Caco-2 (cell line): ENCODE results near the gene C22orf23. TPM values are rescaled to one million over a fixed set of nuclear protein-coding genes. Genes with fewer than 3 reads are reported as not detected.
"Not testable (repeated sequence)": the region's sequence is repeated elsewhere in the genome, so short reads cannot be mapped to it uniquely, and the experiment has no call there.

Experiments used
- BruUV-seq: library from RNA; stranded (reverse); fragments of 400-500 nt; replicated peaks from 2 replicates; lab custom pipeline; 2021; lab: Mats Ljungman, UMichigan
- CTCF ChIA-PET: fragments of 300-600 bp; sonication (Branson Sonifier 250); formaldehyde crosslinking; loops from one replicate; lab custom pipeline; 2022; ENCODE audit warnings: antibody characterized with exemption; lab: Charles Lee
- POLR2A ChIA-PET: fragments of 300-600 bp; sonication (Branson Sonifier 250); formaldehyde crosslinking; loops from one replicate; lab custom pipeline; 2022; ENCODE audit warnings: antibody characterized with exemption; lab: Charles Lee
- DNase-seq, 2 experiments: peaks; one replicate each; pipeline versions ENCODE4 v3.0.0 to v3.0.0-alpha.2; 2020 to 2022
- H3K27me3 ChIP-seq: replicated peaks from 2 replicates; pipeline ENCODE4 v1.6.0; 2011; ENCODE audit warnings: low read length; ENCODE audit not compliant: control insufficient read depth, insufficient read depth
- H3K36me3 ChIP-seq: 2 replicates; pipeline ENCODE4 v1.5.1; 2011; ENCODE audit warnings: low read length; ENCODE audit not compliant: control insufficient read depth, insufficient read depth
- H3K4me1 ChIP-seq: fragments of 250-450 bp; sonication (Bioruptor Pico); 2 replicates; pipeline ENCODE4 v1.5.1; 2020; ENCODE audit warnings: mild to moderate bottlenecking
- H3K4me3 ChIP-seq: 2 replicates; pipeline ENCODE4 v1.5.1; 2011; ENCODE audit warnings: low read depth, mild to moderate bottlenecking, control low read depth, low read length
- H3K9me3 ChIP-seq: fragments of 250-450 bp; sonication (Bioruptor Pico); 2 replicates; pipeline ENCODE4 v1.5.1; 2020; ENCODE audit warnings: mild to moderate bottlenecking, moderate library complexity
- H3K27ac Mint-ChIP-seq: one replicate; pipeline ENCODE4 v1.8.0; 2022; ENCODE audit warnings: mixed read lengths; ENCODE audit not compliant: unreplicated experiment
- H3K27me3 Mint-ChIP-seq: one replicate; pipeline ENCODE4 v1.8.0; 2022; ENCODE audit warnings: mixed read lengths; ENCODE audit not compliant: insufficient read depth, unreplicated experiment
- H3K36me3 Mint-ChIP-seq: one replicate; pipeline ENCODE4 v1.8.0; 2022; ENCODE audit warnings: mild to moderate bottlenecking, mixed read lengths; ENCODE audit not compliant: insufficient read depth, unreplicated experiment
- H3K4me1 Mint-ChIP-seq: one replicate; pipeline ENCODE4 v1.8.0; 2022; ENCODE audit warnings: low read depth, mixed read lengths; ENCODE audit not compliant: unreplicated experiment
- H3K4me3 Mint-ChIP-seq: one replicate; pipeline ENCODE4 v1.8.0; 2022; ENCODE audit warnings: mild to moderate bottlenecking, moderate library complexity, mixed read lengths; ENCODE audit not compliant: unreplicated experiment
- H3K9me3 Mint-ChIP-seq: one replicate; pipeline ENCODE4 v1.8.0; 2022; ENCODE audit warnings: mixed read lengths; ENCODE audit not compliant: unreplicated experiment
- intact Hi-C: fragments of 100-400 bp; cut with micrococcal nuclease; formaldehyde crosslinking; loops from one replicate; pipeline ENCODE4 v1.10.0; 2022; ENCODE audit not compliant: unreplicated experiment
- total RNA-seq: library from RNA; stranded (reverse); gene quantifications from 2 replicates; pipeline ENCODE4 v1.2.3, GENCODE V29; 2022
- TF ChIP-seq, protein P1 (sequence below), 2 experiments: fragments of 200-600 bp in 1 of 2; IDR thresholded peaks; 1 replicate in 1 of 2; 2 replicates in 1 of 2; pipeline versions ENCODE4 v1.5.1 to v1.8.0; 2011 to 2022; ENCODE audit warnings: antibody characterized with exemption in 1 of 2, control low read depth in 1 of 2, inconsistent platforms in 1 of 2, low read depth in 1 of 2, low read length in 1 of 2, mild to moderate bottlenecking in 1 of 2, moderate library complexity in 1 of 2; ENCODE audit not compliant: insufficient read depth in 1 of 2, severe bottlenecking in 1 of 2, unreplicated experiment in 1 of 2

Gene C22orf23
- total RNA-seq, 1 experiment from 2014 or later = not detected

GRCh38 chr22:37976547-37976946 is 23.1 kb upstream of the C22orf23 start:
- POLR2A ChIA-PET = no interaction called here
- BruUV-seq = no TSS peak

DNA sequence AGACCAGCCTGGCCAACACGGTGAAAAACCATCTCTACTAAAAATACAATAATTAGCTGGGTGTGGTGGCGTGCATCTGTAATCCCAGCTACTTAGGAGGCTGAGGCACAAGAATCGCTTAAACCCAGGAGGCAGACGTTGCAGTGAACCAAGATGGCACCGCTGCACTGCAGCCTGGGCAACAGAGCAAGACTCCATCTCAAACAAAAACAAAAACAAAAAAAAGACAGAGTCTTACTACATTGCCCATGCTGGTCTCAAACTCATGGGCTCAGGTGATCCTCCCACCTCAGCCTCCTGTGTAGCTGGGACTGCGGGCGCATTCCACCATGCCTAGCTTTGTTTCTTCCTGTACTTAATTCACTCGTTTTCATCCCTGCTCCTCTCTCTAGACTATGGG is 22.6 kb upstream of the C22orf23 start:
- POLR2A ChIA-PET, H3K4me3 ChIP-seq, DNase-seq, H3K4me1 Mint-ChIP-seq, H3K36me3 ChIP-seq, intact Hi-C loops, H3K27me3 Mint-ChIP-seq, H3K9me3 Mint-ChIP-seq, H3K4me3 Mint-ChIP-seq, BruUV-seq, H3K27ac Mint-ChIP-seq, H3K27me3 ChIP-seq, CTCF ChIA-PET, H3K36me3 Mint-ChIP-seq, H3K9me3 ChIP-seq, H3K4me1 ChIP-seq: not testable (repeated sequence)

More at GRCh38 chr22:37976547-37976946, 23.1 kb upstream of the C22orf23 start:
- intact Hi-C loops = no loop called here
- CTCF ChIA-PET = no interaction called here
- no peak overlapping the region for H3K27ac Mint-ChIP-seq
- H3K9me3 ChIP-seq = no peaks in the 10 kb centered on the region
- no peaks in the 10 kb centered on the region for H3K27me3 ChIP-seq
- peaks cover 6% of the 10 kb centered on the region for H3K36me3 Mint-ChIP-seq
- no peak overlapping the region for H3K4me3 ChIP-seq
- no peaks in the 10 kb centered on the region for H3K9me3 Mint-ChIP-seq
- peaks cover 1% of the 10 kb centered on the region; the same call in 1 of the 2 replicates for H3K36me3 ChIP-seq
- H3K4me1 ChIP-seq = no peaks in the 10 kb centered on the region
- DNase-seq = no peak
- no peaks in the 10 kb centered on the region for H3K4me1 Mint-ChIP-seq
- TF ChIP-seq, protein P1, sequence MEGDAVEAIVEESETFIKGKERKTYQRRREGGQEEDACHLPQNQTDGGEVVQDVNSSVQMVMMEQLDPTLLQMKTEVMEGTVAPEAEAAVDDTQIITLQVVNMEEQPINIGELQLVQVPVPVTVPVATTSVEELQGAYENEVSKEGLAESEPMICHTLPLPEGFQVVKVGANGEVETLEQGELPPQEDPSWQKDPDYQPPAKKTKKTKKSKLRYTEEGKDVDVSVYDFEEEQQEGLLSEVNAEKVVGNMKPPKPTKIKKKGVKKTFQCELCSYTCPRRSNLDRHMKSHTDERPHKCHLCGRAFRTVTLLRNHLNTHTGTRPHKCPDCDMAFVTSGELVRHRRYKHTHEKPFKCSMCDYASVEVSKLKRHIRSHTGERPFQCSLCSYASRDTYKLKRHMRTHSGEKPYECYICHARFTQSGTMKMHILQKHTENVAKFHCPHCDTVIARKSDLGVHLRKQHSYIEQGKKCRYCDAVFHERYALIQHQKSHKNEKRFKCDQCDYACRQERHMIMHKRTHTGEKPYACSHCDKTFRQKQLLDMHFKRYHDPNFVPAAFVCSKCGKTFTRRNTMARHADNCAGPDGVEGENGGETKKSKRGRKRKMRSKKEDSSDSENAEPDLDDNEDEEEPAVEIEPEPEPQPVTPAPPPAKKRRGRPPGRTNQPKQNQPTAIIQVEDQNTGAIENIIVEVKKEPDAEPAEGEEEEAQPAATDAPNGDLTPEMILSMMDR (IDR thresholded peaks at IDR 0.05; ENCODE audit: insufficient read depth in 1 of 2, low read depth in 1 of 2, low read length in 1 of 2, severe bottlenecking in 1 of 2, unreplicated experiment in 1 of 2) = no peak
- no peak overlapping the region for H3K4me3 Mint-ChIP-seq
- H3K27me3 Mint-ChIP-seq = no peaks in the 10 kb centered on the region

DNA sequence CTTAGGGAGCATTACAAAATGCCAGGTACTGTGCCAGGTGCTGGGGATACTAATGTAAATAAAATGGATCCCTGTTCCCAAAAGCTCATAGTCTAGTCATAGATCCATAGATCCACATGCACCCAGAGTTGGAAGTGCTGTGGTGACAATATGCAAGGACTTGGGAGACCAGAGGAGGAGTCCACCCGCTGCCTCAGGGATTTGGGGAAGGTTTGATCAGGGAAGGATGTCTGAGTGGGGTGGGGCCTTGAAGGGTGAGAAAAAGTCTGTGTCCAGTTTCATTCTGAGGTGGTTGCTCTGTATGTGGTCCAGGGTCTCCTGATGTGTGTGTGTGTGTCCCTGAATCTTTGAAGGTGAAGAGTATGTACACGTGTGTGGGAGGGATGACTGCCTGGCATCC is 21.8 kb upstream of the C22orf23 start:
- Histone ChIP-seq H3K4me3 (no peak overlapping the region), H3K4me1 (no peaks in the 10 kb centered on the region), H3K9me3 (no peaks in the 10 kb centered on the region), H3K27me3 (no peaks in the 10 kb centered on the region), H3K36me3 (peaks cover 1% of the 10 kb centered on the region; the same call in 1 of the 2 replicates)
- POLR2A ChIA-PET = no interaction called here
- TF ChIP-seq, protein P1 (IDR thresholded peaks at IDR 0.05; ENCODE audit: insufficient read depth in 1 of 2, low read depth in 1 of 2, low read length in 1 of 2, severe bottlenecking in 1 of 2, unreplicated experiment in 1 of 2) = no peak
- no peak overlapping the region for H3K27ac Mint-ChIP-seq
- no TSS peak for BruUV-seq
- CTCF ChIA-PET = no interaction called here
- no peaks in the 10 kb centered on the region for H3K4me1 Mint-ChIP-seq
- no peaks in the 10 kb centered on the region for H3K27me3 Mint-ChIP-seq
- intact Hi-C loops = no loop called here
- no peak overlapping the region for H3K4me3 Mint-ChIP-seq
- peaks cover 6% of the 10 kb centered on the region for H3K36me3 Mint-ChIP-seq
- no peaks in the 10 kb centered on the region for H3K9me3 Mint-ChIP-seq
- DNase-seq = no peak
